H1 (cell line): ENCODE results near the gene CAPZB. TPM values are rescaled to one million over a fixed set of nuclear protein-coding genes. Genes with fewer than 3 reads are reported as not detected.
A peak's percentile ranks its signal among the peaks of the same experiment; 100 is the strongest.

ENCODE experiments used
- CTCF ChIA-PET: fragments of 300-600 bp; sonication (Branson Sonifier 250); formaldehyde crosslinking; loops from one replicate; lab custom pipeline; 2021; ENCODE audit not compliant: partially characterized antibody; lab: Charles Lee
- POLR2A ChIA-PET: fragments of 300-600 bp; sonication (Branson Sonifier 250); formaldehyde crosslinking; loops from one replicate; lab custom pipeline; 2021; ENCODE audit warnings: inconsistent platforms; ENCODE audit not compliant: partially characterized antibody; lab: Charles Lee
- DNase-seq, 2 experiments: peaks; one replicate each; pipeline versions ENCODE4 v3.0.0 to v3.0.0-alpha.2; 2010 to 2022; ENCODE audit warnings: low spot score in 2 of 2, low read depth in 1 of 2, mixed read lengths in 1 of 2
- FAIRE-seq: peaks from 2 replicates; lab custom pipeline; 2011; peaks lifted over from hg19 to GRCh38; lab: Jason Lieb, UNC
- H2AFZ ChIP-seq: 2 replicates; pipeline ENCODE4 v1.8.1; 2012; ENCODE audit warnings: low read length, inconsistent platforms
- H2AK5ac ChIP-seq: 2 replicates; pipeline ENCODE4 v1.6.1; 2013; ENCODE audit warnings: low read depth, low read length
- H2BK120ac ChIP-seq: replicated peaks from 2 replicates; pipeline ENCODE3; 2013; ENCODE audit warnings: low read depth, low read length, inconsistent platforms
- H2BK12ac ChIP-seq: 2 replicates; pipeline ENCODE4 v1.6.1; 2013; ENCODE audit warnings: low read depth, low read length
- H2BK15ac ChIP-seq: 2 replicates; pipeline ENCODE4 v1.6.1; 2013; ENCODE audit warnings: low read length
- H2BK20ac ChIP-seq: 2 replicates; pipeline ENCODE4 v1.6.1; 2013; ENCODE audit warnings: low read length
- H2BK5ac ChIP-seq: 2 replicates; pipeline ENCODE4 v1.6.1; 2013; ENCODE audit warnings: low read depth, low read length
- H3K14ac ChIP-seq: 2 replicates; pipeline ENCODE4 v1.6.1; 2013; ENCODE audit warnings: inconsistent platforms; ENCODE audit not compliant: insufficient read length
- H3K18ac ChIP-seq: 2 replicates; pipeline ENCODE4 v1.6.1; 2013; ENCODE audit warnings: low read length; ENCODE audit errors: extremely low read depth
- H3K23ac ChIP-seq: 2 replicates; pipeline ENCODE4 v1.6.1; 2013; ENCODE audit warnings: inconsistent platforms; ENCODE audit not compliant: insufficient read length
- H3K23me2 ChIP-seq: 2 replicates; pipeline ENCODE4 v1.6.1; 2013; ENCODE audit warnings: low read depth, low read length
- H3K27ac ChIP-seq: 2 replicates; pipeline ENCODE4 v1.6.1; 2011; ENCODE audit warnings: low read depth, low read length, inconsistent platforms
- H3K27me3 ChIP-seq, 4 experiments: replicated peaks in 1 of 4; 1 replicate in 1 of 4; 2 replicates in 3 of 4; pipeline versions ENCODE4 v1.6.1 to v1.8.1; 2011 to 2013; ENCODE audit warnings: low read length in 3 of 4, mild to moderate bottlenecking in 3 of 4, inconsistent platforms in 2 of 4, mixed read lengths in 2 of 4, moderate library complexity in 1 of 4; ENCODE audit not compliant: control insufficient read depth in 3 of 4, insufficient read depth in 3 of 4; ENCODE audit errors: extremely low read depth in 1 of 4
- H3K36me3 ChIP-seq, 4 experiments: 2 replicates each; pipeline versions ENCODE4 v1.6.1 to v1.8.1; 2011 to 2013; ENCODE audit warnings: mild to moderate bottlenecking in 4 of 4, low read length in 3 of 4, moderate library complexity in 2 of 4, control low read depth in 1 of 4, inconsistent platforms in 1 of 4; ENCODE audit not compliant: insufficient read depth in 4 of 4, control insufficient read depth in 2 of 4
- H3K4ac ChIP-seq: replicated peaks from 2 replicates; pipeline ENCODE3; 2013; ENCODE audit warnings: low read length, low read depth, mixed read lengths, inconsistent platforms; ENCODE audit not compliant: insufficient read length
- H3K4me1 ChIP-seq, 4 experiments: replicated peaks in 1 of 4; 1 replicate in 1 of 4; 2 replicates in 3 of 4; pipeline versions ENCODE4 v1.6.1 to v1.8.1; 2011 to 2013; ENCODE audit warnings: low read length in 3 of 4, inconsistent platforms in 2 of 4, mixed read lengths in 1 of 4; ENCODE audit not compliant: insufficient read depth in 4 of 4, control insufficient read depth in 3 of 4
- H3K4me2 ChIP-seq, 2 experiments: 2 replicates each; pipeline versions ENCODE4 v1.6.1 to v1.8.1; 2011 to 2013; ENCODE audit warnings: low read depth in 2 of 2, low read length in 2 of 2, control low read depth in 1 of 2, inconsistent platforms in 1 of 2, mild to moderate bottlenecking in 1 of 2; ENCODE audit not compliant: insufficient read depth in 1 of 2
- H3K4me3 ChIP-seq, 4 experiments: fragments of 200-600, 300-600 bp in 1 of 4; sonication (generic), shearing (Covaris generic), sonication (Bioruptor Twin) in 1 of 4; 2 replicates each; pipeline versions ENCODE4 v1.5.1 to v1.8.1; 2011 to 2016; ENCODE audit warnings: low read length in 4 of 4, low read depth in 3 of 4, control low read depth in 2 of 4, inconsistent platforms in 2 of 4, mild to moderate bottlenecking in 2 of 4, mixed read lengths in 1 of 4, moderate library complexity in 1 of 4; ENCODE audit not compliant: insufficient read depth in 2 of 4; ENCODE audit errors: extremely low read depth in 1 of 4
- H3K56ac ChIP-seq: replicated peaks from 2 replicates; pipeline ENCODE3; 2013; ENCODE audit warnings: low read depth, mild to moderate bottlenecking, mixed read lengths, low read length, inconsistent platforms; ENCODE audit not compliant: insufficient read length
- H3K79me1 ChIP-seq: 2 replicates; pipeline ENCODE4 v1.6.1; 2013; ENCODE audit warnings: low read depth, low read length, control low read depth
- H3K79me2 ChIP-seq, 2 experiments: 2 replicates each; pipeline versions ENCODE4 v1.6.1 to v1.8.1; 2012 to 2013; ENCODE audit warnings: low read length in 2 of 2, mild to moderate bottlenecking in 2 of 2, inconsistent platforms in 1 of 2; ENCODE audit not compliant: insufficient read depth in 2 of 2, control insufficient read depth in 1 of 2
- H3K9ac ChIP-seq, 4 experiments: replicated peaks in 1 of 4; 1 replicate in 1 of 4; 2 replicates in 3 of 4; pipeline versions ENCODE4 v1.6.1 to v1.8.1; 2011 to 2013; ENCODE audit warnings: low read depth in 3 of 4, low read length in 3 of 4, control low read depth in 2 of 4, mild to moderate bottlenecking in 2 of 4, moderate library complexity in 2 of 4, inconsistent platforms in 1 of 4; ENCODE audit errors: extremely low read depth in 1 of 4
- H3K9me3 ChIP-seq, 2 experiments: 2 replicates each; pipeline versions ENCODE4 v1.6.1 to v1.8.1; 2012 to 2013; ENCODE audit warnings: mild to moderate bottlenecking in 2 of 2, moderate library complexity in 2 of 2, control low read depth in 1 of 2, inconsistent platforms in 1 of 2, low read depth in 1 of 2, low read length in 1 of 2, mixed read lengths in 1 of 2; ENCODE audit not compliant: insufficient read depth in 2 of 2
- H4K20me1 ChIP-seq, 2 experiments: replicated peaks in 1 of 2; 2 replicates each; pipeline versions ENCODE3 to v1.8.1; 2011 to 2013; ENCODE audit warnings: inconsistent platforms in 2 of 2, low read length in 2 of 2, mild to moderate bottlenecking in 1 of 2; ENCODE audit not compliant: insufficient read depth in 2 of 2, control insufficient read depth in 1 of 2
- H4K5ac ChIP-seq: 2 replicates; pipeline ENCODE4 v1.6.1; 2013; ENCODE audit warnings: low read length, low read depth, mixed read lengths, inconsistent platforms; ENCODE audit not compliant: insufficient read length
- H4K8ac ChIP-seq: 2 replicates; pipeline ENCODE4 v1.8.0; 2013; ENCODE audit warnings: mild to moderate bottlenecking, moderate library complexity, low read length, inconsistent platforms; ENCODE audit not compliant: insufficient read depth; ENCODE audit errors: extremely low read depth
- H4K91ac ChIP-seq: replicated peaks from 2 replicates; pipeline ENCODE3; 2013; ENCODE audit warnings: low read length, mixed read lengths, inconsistent platforms; ENCODE audit not compliant: insufficient read length
- CHD1 ChIP-seq: IDR thresholded peaks from 2 replicates; pipeline ENCODE4 v1.6.1; 2012; ENCODE audit warnings: low read depth, low read length, improper control_type of control experiment
- JUND ChIP-seq: IDR thresholded peaks from 2 replicates; pipeline ENCODE4 v1.6.1; 2011; ENCODE audit warnings: mild to moderate bottlenecking, improper control_type of control experiment, low read length
- NRF1 ChIP-seq: IDR thresholded peaks from 2 replicates; pipeline ENCODE4 v1.6.1; 2011; ENCODE audit warnings: mild to moderate bottlenecking, low read depth, low read length, improper control_type of control experiment
- SP1 ChIP-seq: IDR thresholded peaks from 2 replicates; pipeline ENCODE4 v1.6.1; 2011; ENCODE audit warnings: low read depth, low read length
- TAF7 ChIP-seq: optimal IDR thresholded peaks from 2 replicates; pipeline ENCODE3; 2011; ENCODE audit warnings: low read depth, mild to moderate bottlenecking, inconsistent platforms, low read length, moderate library complexity, borderline replicate concordance
- TBP ChIP-seq: IDR thresholded peaks from 2 replicates; pipeline ENCODE4 v1.6.1; 2011; ENCODE audit warnings: low read depth, low read length, improper control_type of control experiment
- WGBS, 2 experiments: shearing (Covaris generic) in 1 of 2; methylation state at CpG; one replicate each; pipeline versions ENCODE4 v1.1.6 to v1.1.7; 2013 to 2015; ENCODE audit warnings: low lambda C conversion rate in 2 of 2, mixed read lengths in 2 of 2, inconsistent platforms in 1 of 2, low coverage in 1 of 2, missing lambda C conversion rate in 1 of 2; ENCODE audit not compliant: insufficient replicate concordance in 2 of 2, insufficient coverage in 1 of 2, insufficient read length in 1 of 2; ENCODE audit errors: extremely low coverage in 1 of 2, missing lambda C conversion rate in 1 of 2; 5-methylcytosine and 5-hydroxymethylcytosine counted together
- polyA plus RNA-seq, 7 experiments: library from polyadenylated mRNA; depleted of rRNA in 3 of 7; stranded (reverse) in 5 of 7; unstranded in 2 of 7; fragments of >200 nt in 5 of 7; fragments of 200-250 nt in 2 of 7; gene quantifications; 1 replicate in 5 of 7; 2 replicates in 1 of 7; 4 replicates in 1 of 7; pipeline versions ENCODE4 v1.2.1 to v1.2.3, GENCODE V29; 2011 to 2013; ENCODE audit warnings: missing spikeins in 2 of 7, mixed read lengths in 2 of 7
- total RNA-seq: library from RNA; stranded (reverse); fragmentation: NEBNext Ultra II Directional; extraction: Animal tissue kit (Norgen Biotek cat#: 25700); gene quantifications from 2 replicates; pipeline ENCODE4 v1.2.1, GENCODE V29; 2021

The CAPZB gene
- total and polyA plus RNA-seq, 2 of the 8 experiments (the other 6 are each of a cell fraction or from before 2014, with no cell fraction given) = 162 to 371 TPM

DNA sequence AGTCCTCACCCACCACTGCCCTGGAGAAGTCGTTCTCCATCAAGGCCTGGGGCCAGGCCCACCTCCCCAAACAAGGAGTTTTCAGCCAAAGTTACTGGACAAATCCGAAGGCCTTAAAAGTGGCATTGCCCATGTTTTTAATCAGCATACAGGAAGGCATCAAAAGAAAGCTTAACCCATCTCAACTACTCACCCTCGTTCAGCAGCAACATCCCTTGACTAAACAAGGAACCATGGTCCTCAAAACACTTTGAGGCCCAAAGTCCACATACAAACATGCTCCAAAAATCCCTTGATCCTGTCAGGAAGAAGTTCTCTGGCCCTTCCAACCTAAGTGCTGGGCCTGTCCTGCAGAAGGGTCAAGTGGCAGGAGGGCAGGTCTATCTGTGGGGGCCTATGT is 1.6 kb downstream of the CAPZB start:
- TF ChIP-seq SP1 (no peak), TBP (no peak), TAF7 (no peak), CHD1 (no peak), JUND (no peak), NRF1 (no peak)
- peaks cover 39 to 70% of the 10 kb centered on the region in 2 experiments for H3K79me2 ChIP-seq
- H2AK5ac ChIP-seq = peak overlapping the region; percentile 70; the same call in 1 of the 2 replicates
- H3K4ac ChIP-seq = no peak overlapping the region
- DNase-seq (no peak), FAIRE-seq (no peak)
- 85% methylated on average over 3 of the region's 3 CpGs; no CpG with 5 or more reads in 1 of the 2 experiments for WGBS, 2 experiments
- H3K4me2 ChIP-seq = peak overlapping the region; percentile 78 to 82
- ChIA-PET POLR2A (interaction anchor here (0.7 to 6.1 kb wide), 7 partner anchors 8 to 76 kb away, joined by 3 to 86 read pairs (median 4); no protein-coding TSS in a partner anchor), CTCF (interaction anchor here (0.7 to 8.6 kb wide), 3 partner anchors 15 to 78 kb away, joined by 3 to 53 read pairs (median 3); no protein-coding TSS in a partner anchor)
- H3K27me3 ChIP-seq = no peaks in the 10 kb centered on the region
- no peak overlapping the region for H2AFZ ChIP-seq
- peaks cover 0 to 9% (median 0%) of the 10 kb centered on the region in 4 experiments; a peak in 1 of 8 replicates for H3K36me3 ChIP-seq
- H3K9ac ChIP-seq = no peak overlapping the region; a peak in 1 of 7 replicates
- peaks cover 17% of the 10 kb centered on the region for H3K23me2 ChIP-seq
- peak overlapping the region; percentile 76; the same call in 1 of the 2 replicates for H2BK15ac ChIP-seq
- no peak overlapping the region for H3K23ac ChIP-seq
- H3K56ac ChIP-seq = no peak overlapping the region
- H4K20me1 ChIP-seq = peaks cover 35 to 43% of the 10 kb centered on the region in 2 experiments
- H3K27ac ChIP-seq = no peak overlapping the region
- H2BK12ac ChIP-seq = 0 out of 2 replicates have a peak overlapping the region, but pooled peaks have one; percentile 32
- H2BK20ac ChIP-seq = no peak overlapping the region
- H4K8ac ChIP-seq = no peak overlapping the region
- H4K5ac ChIP-seq = no peak overlapping the region
- H3K18ac ChIP-seq = no peak overlapping the region
- H3K4me1 ChIP-seq = peaks cover 30 to 57% (median 40%) of the 10 kb centered on the region in 4 experiments
- H2BK120ac ChIP-seq = no peak overlapping the region
- H3K79me1 ChIP-seq = peaks cover 25% of the 10 kb centered on the region
- H3K4me3 ChIP-seq = peak overlapping the region; percentile 83 to 99 (median 94)
- H2BK5ac ChIP-seq = peak overlapping the region; percentile 98; the same call in 1 of the 2 replicates
- no peak overlapping the region for H4K91ac ChIP-seq
- no peaks in the 10 kb centered on the region for H3K9me3 ChIP-seq
- H3K14ac ChIP-seq = no peak overlapping the region
